Ovary (tissue), 9 donors: Measurements from ENCODE around the gene NOX3. TPM values are rescaled to one million over a fixed set of nuclear protein-coding genes. Genes with fewer than 3 reads are reported as not detected.
"Not testable (repeated sequence)": the region's sequence is repeated elsewhere in the genome, so short reads cannot be mapped to it uniquely, and the experiment has no call there.

Experiments used
- DNase-seq, 5 donors: peaks; one replicate each; pipeline ENCODE4 v3.0.0-alpha.2; 2019 to 2020
- H3K27ac ChIP-seq, 2 donors: fragments of 200-600 bp; one replicate each; pipeline versions ENCODE4 v1.5.1 to v1.8.0; 2019 to 2022
- H3K27me3 ChIP-seq: fragments of 200-600 bp; one replicate; pipeline ENCODE4 v1.8.0; 2022
- H3K36me3 ChIP-seq: fragments of 200-600 bp; sonication (generic); one replicate; pipeline ENCODE4 v1.5.1; 2019
- H3K4me1 ChIP-seq: one replicate; pipeline ENCODE4 v1.8.1; 2013; ENCODE audit warnings: mild to moderate bottlenecking, moderate library complexity; ENCODE audit not compliant: insufficient read depth
- H3K4me3 ChIP-seq: fragments of 200-600 bp; sonication (generic); one replicate; pipeline ENCODE4 v1.5.1; 2017
- H3K9me3 ChIP-seq, 2 donors: fragments of 200-600 bp in 1 of 2; sonication (generic) in 1 of 2; one replicate each; pipeline versions ENCODE4 v1.5.1 to v1.8.1; 2013 to 2019; ENCODE audit warnings: mild to moderate bottlenecking in 1 of 2, moderate library complexity in 1 of 2
- CTCF ChIP-seq, 3 donors: fragments of 450-650 bp in 2 of 3; fragments of 200-600 bp in 1 of 3; IDR thresholded peaks; one replicate each; pipeline versions ENCODE4 v1.5.1 to v1.8.0; 2016 to 2022; ENCODE audit warnings: antibody characterized with exemption in 3 of 3, mild to moderate bottlenecking in 1 of 3
- EP300 ChIP-seq: sonication (generic); formaldehyde crosslinking; IDR thresholded peaks from one replicate; pipeline ENCODE4 v1.6.1; 2017; ENCODE audit warnings: antibody characterized with exemption
- POLR2A ChIP-seq: fragments of 450-650 bp; IDR thresholded peaks from one replicate; pipeline ENCODE4 v1.6.1; 2017; ENCODE audit warnings: antibody characterized with exemption, mild to moderate bottlenecking, moderate library complexity
- WGBS, 3 donors: extraction: QIAGEN DNeasy Blood & Tissue Kit in 1 of 3; methylation state at CpG; one replicate each; pipeline versions ENCODE4 v1.1.5 to v1.1.7; 2013 to 2017; 5-methylcytosine and 5-hydroxymethylcytosine counted together
- intact Hi-C, 4 donors: fragments of 100-400 bp; cut with DNase I; formaldehyde crosslinking; loops; one replicate each; pipeline versions ENCODE4 v1.11.0 to v1.15.1; 2022 to 2023
- polyA plus RNA-seq, 2 donors: library from polyadenylated mRNA; stranded (reverse); fragments of 200-250 nt in 1 of 2; fragments of 350-450 nt in 1 of 2; fragmentation: Illumina TruSeq in 1 of 2; extraction: RNeasy Lipid Tissue Mini Kit (QIAGEN cat#74804) in 1 of 2; gene quantifications; one replicate each; pipeline ENCODE4 v1.2.3, GENCODE V29; 2013 to 2014
- total RNA-seq, 7 donors: library from RNA; depleted of rRNA in 2 of 7; stranded (reverse); fragments of >200 nt in 2 of 7; fragmentation: NEBNext Ultra II Directional in 3 of 7; extraction: Animal tissue kit (Norgen Biotek cat#: 25700) in 3 of 7; gene quantifications; one replicate each; pipeline versions ENCODE4 v1.1.0 to v1.2.4, GENCODE V29; 2016 to 2023
- donor health status: DM: no; HTN: no; CAD: no; lungs with moderate emphysema.
- donor health status: DM: no; HTN: no; CAD: no.
- donor health status: Bipolar disorder and iron deficiency.
- donor health status: DM: yes; HTN: yes; CAD: no.
- donor health status: DM: no; HTN: no; CAD: no.
- donor health status: DM: yes; HTN: yes; CAD: no.

The NOX3 gene
- total and polyA plus RNA-seq, 9 donors: not detected

GRCh38 chr6:155364844-155365437 lies 90.7 kb downstream of the NOX3 start:
- Histone ChIP-seq H3K27ac (no peak overlapping the region), H3K4me3 (no peak overlapping the region), H3K4me1 (no peaks in the 10 kb centered on the region), H3K9me3 (no peaks in the 10 kb centered on the region), H3K36me3 (no peaks in the 10 kb centered on the region), H3K27me3 (no peaks in the 10 kb centered on the region)
- DNase-seq: no peak
- WGBS, 3 donors: 91 to 95% (median 93%) methylated on average over 3 of the region's 3 CpGs
- intact Hi-C loops: no loop called here
- TF ChIP-seq CTCF (IDR thresholded peaks at IDR 0.05) (no peak), POLR2A (no peak), EP300 (no peak)

GRCh38 chr6:155364021-155364420 lies 91.6 kb downstream of the NOX3 start:
- intact Hi-C loops, H3K4me1 ChIP-seq, H3K9me3 ChIP-seq, H3K27ac ChIP-seq, H3K36me3 ChIP-seq, H3K4me3 ChIP-seq, DNase-seq, H3K27me3 ChIP-seq: not testable (repeated sequence)
- WGBS, 3 donors: 85 to 88% (median 87%) methylated on average over 12 of the region's 12 CpGs

GRCh38 chr6:155362968-155363632 lies 92.5 kb downstream of the NOX3 start:
- not testable (repeated sequence) for DNase-seq

GRCh38 chr6:155354167-155354566 lies 101.5 kb downstream of the NOX3 start:
- intact Hi-C loops: no loop called here
- Histone ChIP-seq H3K27me3 (no peaks in the 10 kb centered on the region), H3K9me3 (no peaks in the 10 kb centered on the region), H3K4me3 (no peak overlapping the region), H3K36me3 (no peaks in the 10 kb centered on the region), H3K4me1 (no peaks in the 10 kb centered on the region), H3K27ac (no peak overlapping the region)
- TF ChIP-seq EP300 (no peak), CTCF (IDR thresholded peaks at IDR 0.05) (no peak), POLR2A (no peak)
- DNase-seq: no peak

More at GRCh38 chr6:155362968-155363632, 92.5 kb downstream of the NOX3 start:
- intact Hi-C loops, H3K36me3 ChIP-seq, H3K27ac ChIP-seq, H3K9me3 ChIP-seq, H3K27me3 ChIP-seq, H3K4me3 ChIP-seq, H3K4me1 ChIP-seq: not testable (repeated sequence)
- WGBS, 3 donors: 93 to 95% (median 95%) methylated on average over 35 to 38 of the region's 39 CpGs

GRCh38 chr6:155352811-155353210 lies 102.8 kb downstream of the NOX3 start:
- intact Hi-C loops: no loop called here
- Histone ChIP-seq H3K4me3 (no peak overlapping the region), H3K27me3 (no peaks in the 10 kb centered on the region), H3K9me3 (no peaks in the 10 kb centered on the region), H3K27ac (no peak overlapping the region), H3K4me1 (no peaks in the 10 kb centered on the region), H3K36me3 (no peaks in the 10 kb centered on the region)
- no peak for DNase-seq
- TF ChIP-seq EP300: no peak
- TF ChIP-seq CTCF (IDR thresholded peaks at IDR 0.05): no peak
- no peak for TF ChIP-seq POLR2A
